GM20000 (cell line): ENCODE results near the gene SDK2.

Source experiments
- DNase-seq: peaks from one replicate; pipeline ENCODE4 v3.0.0; 2012; ENCODE audit warnings: low spot score
- CTCF ChIP-seq: IDR thresholded peaks from 2 replicates; pipeline ENCODE4 v1.5.1; 2012; ENCODE audit warnings: mild to moderate bottlenecking, control low read depth; ENCODE audit errors: extremely low read depth, missing control alignments

SDK2 gene

GRCh38 chr17:73324711-73325526, 319.3 kb downstream of the SDK2 start:
- DNase-seq, result no peak
- TF ChIP-seq CTCF, result no peak

GRCh38 chr17:73324160-73324475, 320.1 kb downstream of the SDK2 start:
- no peak for DNase-seq

GRCh38 chr17:73323409-73324159, 320.7 kb downstream of the SDK2 start:
- no peak for TF ChIP-seq CTCF
- DNase-seq, result no peak

More at GRCh38 chr17:73324160-73324475, 320.1 kb downstream of the SDK2 start:
- TF ChIP-seq CTCF, result no peak

- DNase-seq, result no peak
- TF ChIP-seq CTCF, result no peak
Measured at GRCh38 chr17:73320601-73321264, 323.5 kb downstream of the SDK2 start.

GRCh38 chr17:73319766-73320165, 324.5 kb downstream of the SDK2 start:
- TF ChIP-seq CTCF, result no peak
- no peak for DNase-seq

- no peak for TF ChIP-seq CTCF
- no peak for DNase-seq
Measured at GRCh38 chr17:73318836-73319235, 325.4 kb downstream of the SDK2 start.

GRCh38 chr17:73318427-73318813, 325.8 kb downstream of the SDK2 start:
- TF ChIP-seq CTCF, result no peak

More at GRCh38 chr17:73318427-73318813, 325.8 kb downstream of the SDK2 start:
- no peak for DNase-seq
